Epithelial cell of proximal tubule (primary cell): ENCODE measurements around the gene CPNE4. TPM values are rescaled to one million over a fixed set of nuclear protein-coding genes. Genes with fewer than 3 reads are reported as not detected.

Experiments used
- DNase-seq: peaks from one replicate; pipeline ENCODE4 v3.0.0-alpha.2; 2011; ENCODE audit warnings: low read depth
- H3K4me3 ChIP-seq: 2 replicates; pipeline ENCODE4 v1.5.1; 2011; ENCODE audit warnings: low read depth, mild to moderate bottlenecking, low read length
- CTCF ChIP-seq: conservative IDR thresholded peaks from 2 replicates; pipeline ENCODE4 v1.5.1; 2012; ENCODE audit warnings: low read depth, mild to moderate bottlenecking, low read length
- total RNA-seq: library from RNA; depleted of rRNA; stranded (reverse); fragments of >200 nt; gene quantifications from 2 replicates; pipeline ENCODE4 v1.2.3, GENCODE V29; 2015

CPNE4 gene
- total RNA-seq, 1 donor from 2014 or later, result 4.1 TPM

GRCh38 chr3:131690800-131691199, 344.0 kb downstream of the CPNE4 start:
- no peak for DNase-seq
- no peak for TF ChIP-seq CTCF
- no peak overlapping the region for H3K4me3 ChIP-seq

GRCh38 chr3:131688370-131688769, 346.4 kb downstream of the CPNE4 start:
- H3K4me3 ChIP-seq, result no peak overlapping the region
- TF ChIP-seq CTCF, result no peak
- DNase-seq, result no peak

GRCh38 chr3:131669600-131669999, 365.2 kb downstream of the CPNE4 start:
- DNase-seq, result no peak
- no peak overlapping the region for H3K4me3 ChIP-seq
- no peak for TF ChIP-seq CTCF

- no peak for DNase-seq
- no peak for TF ChIP-seq CTCF
Observed at GRCh38 chr3:131658771-131659170, 376.0 kb downstream of the CPNE4 start.

GRCh38 chr3:131658115-131658514, 376.7 kb downstream of the CPNE4 start:
- DNase-seq, result no peak
- TF ChIP-seq CTCF, result peak; percentile 33
- no peak overlapping the region for H3K4me3 ChIP-seq

More at GRCh38 chr3:131658771-131659170, 376.0 kb downstream of the CPNE4 start:
- no peak overlapping the region for H3K4me3 ChIP-seq

GRCh38 chr3:131655070-131655690, 379.6 kb downstream of the CPNE4 start:
- no peak for TF ChIP-seq CTCF
- H3K4me3 ChIP-seq, result no peak overlapping the region
- no peak for DNase-seq

GRCh38 chr3:131645638-131646037, 389.2 kb downstream of the CPNE4 start:
- no peak for TF ChIP-seq CTCF
- no peak for DNase-seq
- H3K4me3 ChIP-seq, result no peak overlapping the region
